Fibroblast of the aortic adventitia (primary cell): ENCODE results near the gene TRIM67. TPM values are rescaled to one million over a fixed set of nuclear protein-coding genes. Genes with fewer than 3 reads are reported as not detected.
"Not testable (repeated sequence)": the region's sequence is repeated elsewhere in the genome, so short reads cannot be mapped to it uniquely, and the experiment has no call there.

Experiments
- DNase-seq: peaks from one replicate; pipeline ENCODE4 v3.0.0-alpha.2; 2010; ENCODE audit warnings: low read depth
- H3K4me3 ChIP-seq: 2 replicates; pipeline ENCODE4 v1.5.1; 2011; ENCODE audit warnings: low read depth, mild to moderate bottlenecking, control low read depth, low read length, moderate library complexity
- CTCF ChIP-seq: IDR thresholded peaks from 2 replicates; pipeline ENCODE4 v1.5.1; 2011; ENCODE audit warnings: mild to moderate bottlenecking, low read length, control low read depth, inconsistent platforms; ENCODE audit not compliant: insufficient read depth
- total RNA-seq: library from RNA; depleted of rRNA; stranded (reverse); fragments of >200 nt; gene quantifications from 2 replicates; pipeline ENCODE4 v1.2.3, GENCODE V29; 2012; ENCODE audit warnings: low replicate concordance

Gene TRIM67
- total RNA-seq, 1 donor, result not detected

GRCh38 chr1:231209531-231209930 is 47.7 kb downstream of the TRIM67 start:
- H3K4me3 ChIP-seq, result no peak overlapping the region
- DNase-seq, result no peak
- no peak for TF ChIP-seq CTCF

- TF ChIP-seq CTCF, result no peak
- no peak overlapping the region for H3K4me3 ChIP-seq
- DNase-seq, result no peak
Observed at GRCh38 chr1:231210126-231210525, 48.3 kb downstream of the TRIM67 start.

GRCh38 chr1:231211005-231211857 is 49.4 kb downstream of the TRIM67 start:
- peak; percentile 66 for DNase-seq
- H3K4me3 ChIP-seq, result peak overlapping the region; percentile 66
- TF ChIP-seq CTCF, result peak; percentile 88

- DNase-seq, H3K4me3 ChIP-seq: not testable (repeated sequence)
Observed at GRCh38 chr1:231212301-231212700, 50.4 kb downstream of the TRIM67 start.

GRCh38 chr1:231213831-231214573 is 52.1 kb downstream of the TRIM67 start:
- TF ChIP-seq CTCF, result no peak
- DNase-seq, result no peak

GRCh38 chr1:231214918-231215680 is 53.2 kb downstream of the TRIM67 start:
- DNase-seq, result no peak
- TF ChIP-seq CTCF, result no peak
- H3K4me3 ChIP-seq, result no peak overlapping the region

More at GRCh38 chr1:231213831-231214573, 52.1 kb downstream of the TRIM67 start:
- H3K4me3 ChIP-seq, result no peak overlapping the region
